OCI-LY3 (cell line): ENCODE measurements around the gene CD247.

Experiments
- CTCF ChIP-seq: fragments of 200-600, 300-600 bp; sonication (generic); IDR thresholded peaks from 2 replicates; pipeline ENCODE4 v1.5.1; 2014; ENCODE audit warnings: antibody characterized with exemption, low read length, low read depth
- EZH2phosphoT487 ChIP-seq: fragments of 200-600 bp; shearing (Covaris generic); IDR thresholded peaks from 2 replicates; pipeline ENCODE4 v1.6.1; 2018; ENCODE audit warnings: antibody characterized with exemption, mixed run types, low read depth

DNA sequence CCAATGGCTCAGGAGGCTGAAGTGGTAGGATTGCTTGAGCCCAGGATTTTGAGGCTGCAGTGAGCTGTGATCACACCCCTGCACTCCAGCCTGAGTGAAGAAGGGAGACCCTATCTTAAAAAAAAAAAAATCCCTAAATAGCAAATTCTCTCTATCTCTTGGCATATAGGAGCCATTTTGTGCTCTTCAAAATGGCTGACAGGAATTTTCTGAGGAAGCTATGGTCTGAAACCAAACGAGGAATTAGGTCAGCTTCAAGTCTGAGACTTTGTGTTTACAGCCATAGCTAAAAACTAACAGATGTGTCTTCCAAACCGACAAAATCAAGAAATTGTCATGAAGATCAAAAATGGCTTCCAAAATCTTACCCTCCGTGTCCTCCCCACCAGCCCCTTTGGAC is 10.6 kb downstream of the CD247 start:
- TF ChIP-seq CTCF (no peak), EZH2phosphoT487 (no peak)
